Activated CD8-positive, alpha-beta memory T cell treated with anti-CD3 and anti-CD28 coated beads for 1 hour (primary cell): Measurements from ENCODE around the gene SNAI3.
A peak's percentile ranks its signal among the peaks of the same experiment; 100 is the strongest.

ENCODE experiments used
- DNase-seq, 2 donors: peaks; one replicate each; pipeline ENCODE4 v3.0.0-alpha.2; 2020; ENCODE audit warnings: low read depth in 1 of 2; ENCODE audit errors: extremely low read depth in 1 of 2

The SNAI3 gene

DNA sequence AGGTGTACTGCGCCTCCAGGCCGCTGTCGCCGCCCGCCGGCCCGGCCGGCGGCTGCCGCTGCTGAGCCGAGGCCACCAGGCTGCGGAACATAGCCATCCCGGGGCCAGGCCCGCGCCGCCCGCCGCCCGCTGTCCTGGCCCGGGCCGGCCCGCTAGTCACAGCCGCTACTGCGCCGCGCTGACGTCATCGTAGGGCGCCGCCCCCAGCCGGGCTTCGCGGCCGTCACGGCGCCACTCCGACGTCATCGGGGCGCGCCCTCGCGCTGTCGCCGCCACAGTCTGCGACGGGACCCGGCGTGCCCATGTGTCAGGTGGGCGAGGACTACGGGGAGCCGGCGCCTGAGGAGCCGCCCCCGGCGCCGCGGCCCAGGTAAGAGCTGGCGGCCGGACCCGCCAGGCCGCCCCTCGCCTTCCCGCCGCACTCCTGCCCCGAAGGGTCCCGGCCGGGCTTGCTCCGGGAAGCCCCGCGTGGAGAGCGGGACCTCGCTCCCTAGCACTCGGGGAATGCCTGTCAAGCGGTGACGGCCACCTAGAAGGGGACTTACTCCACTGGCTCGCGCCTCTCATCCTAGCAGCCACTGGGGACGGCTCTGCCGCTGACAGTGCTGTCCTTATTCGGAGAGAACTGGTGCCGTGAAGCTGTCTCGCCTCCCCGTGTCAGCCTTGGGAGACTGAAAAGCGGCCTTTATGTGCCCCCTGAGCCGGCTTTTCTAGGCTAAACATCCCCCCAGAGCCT lies 20.1 kb upstream of the SNAI3 start, which contains the start of the genes CTU2 and RNF166:
TSS of gene CTU2 (plus strand) at position 275 of the 736 bp plus-strand sequence. CDS start at position 303, 28 bp downstream.
TSS of gene RNF166 (minus strand) at position 180 of the 736 bp plus-strand sequence. CDS start at position 97, 83 bp downstream.
- DNase-seq, result peak; percentile 76 to 93

DNA sequence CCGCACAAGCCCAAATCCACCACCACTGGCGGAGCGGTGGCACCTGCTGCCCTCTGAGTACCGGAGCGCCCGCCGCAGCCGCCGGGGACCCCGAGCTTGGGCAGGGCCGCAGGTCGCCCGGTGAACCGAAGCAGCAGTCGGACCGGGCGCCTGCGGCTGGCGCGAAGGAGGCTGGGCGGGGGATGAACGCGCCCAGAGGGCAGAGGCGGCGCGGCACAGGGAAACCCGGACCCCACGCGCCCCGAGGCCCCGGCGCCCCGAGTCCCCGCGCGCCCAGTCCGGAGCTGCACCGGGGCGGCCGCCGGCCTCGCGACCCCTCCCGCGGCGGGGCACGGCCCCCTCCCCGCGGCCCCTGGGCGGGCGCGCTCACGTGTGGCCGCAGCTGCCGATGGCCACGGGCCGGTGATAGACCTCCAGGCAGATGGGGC lies 19.5 kb upstream of the SNAI3 start:
- DNase-seq, result no peak

DNA sequence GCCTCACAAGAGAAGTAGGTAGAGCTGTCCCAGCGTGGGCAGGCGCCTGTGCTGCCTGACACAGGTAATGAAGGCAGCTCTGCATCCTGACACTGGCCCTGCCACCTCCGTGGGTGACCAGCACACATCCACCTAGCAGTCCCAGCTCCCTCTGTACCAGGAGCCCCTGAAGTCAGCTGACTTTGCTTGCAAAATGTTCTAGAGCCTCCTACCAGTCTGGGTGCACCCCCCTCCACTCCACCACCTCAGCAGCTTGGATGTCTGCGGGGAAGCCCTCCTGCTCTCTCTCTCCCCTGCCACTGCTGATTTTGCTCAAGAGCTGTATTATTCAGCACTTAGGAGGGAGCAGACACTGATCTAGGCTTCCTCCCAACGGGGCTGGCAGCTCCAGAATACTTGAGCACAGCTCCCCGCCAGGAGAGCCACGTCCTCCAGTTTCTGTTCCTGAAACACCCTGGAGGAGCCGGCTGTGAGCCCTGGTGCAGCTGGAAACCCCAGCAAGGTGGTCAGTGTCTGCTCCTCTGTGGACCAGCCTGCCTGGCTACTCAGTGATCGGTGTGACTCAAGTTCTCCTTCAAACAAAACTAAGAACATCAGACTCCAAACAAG lies 18.9 kb upstream of the SNAI3 start:
- DNase-seq, result no peak

DNA sequence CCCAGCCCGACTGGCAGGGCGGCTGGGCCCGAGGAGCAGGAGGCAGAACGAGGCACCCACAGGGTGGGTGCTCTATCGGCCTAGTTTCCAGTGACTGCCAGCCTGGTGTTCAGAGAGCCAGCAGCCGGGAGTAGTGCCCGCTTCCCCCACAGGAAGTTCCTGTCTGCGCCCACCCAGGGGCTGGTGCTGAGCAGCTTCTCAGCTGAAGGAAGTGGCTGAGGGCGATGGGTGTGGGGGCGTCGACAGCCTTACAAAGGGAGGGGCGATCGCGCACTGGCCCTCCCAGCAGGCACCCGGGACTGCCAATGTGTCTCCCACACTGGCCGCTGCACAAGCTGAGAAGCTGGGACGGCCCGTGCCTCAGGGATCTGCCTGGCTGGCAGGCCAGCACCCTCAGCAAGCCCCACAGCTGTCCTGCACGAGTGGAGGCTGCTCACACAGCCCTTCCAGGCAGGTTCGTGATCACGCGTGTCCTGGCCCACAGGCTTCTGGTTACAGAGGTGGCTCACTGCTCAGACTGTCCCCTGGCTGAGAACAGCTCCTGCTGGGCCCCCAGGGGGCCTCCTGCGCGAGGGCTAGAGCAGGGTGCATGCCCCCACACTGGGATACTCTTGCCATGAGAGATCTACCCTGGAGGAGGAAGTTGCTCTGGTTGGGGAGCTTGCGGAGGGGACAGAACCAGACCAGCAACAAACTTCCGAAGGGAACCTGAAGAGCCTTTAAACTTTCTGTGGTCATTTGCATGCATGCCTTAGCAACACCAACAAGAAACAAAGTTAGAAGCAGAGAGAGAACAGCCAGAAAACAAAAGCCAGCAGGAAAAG lies 17.4 kb upstream of the SNAI3 start:
- peak; percentile 55 for DNase-seq

DNA sequence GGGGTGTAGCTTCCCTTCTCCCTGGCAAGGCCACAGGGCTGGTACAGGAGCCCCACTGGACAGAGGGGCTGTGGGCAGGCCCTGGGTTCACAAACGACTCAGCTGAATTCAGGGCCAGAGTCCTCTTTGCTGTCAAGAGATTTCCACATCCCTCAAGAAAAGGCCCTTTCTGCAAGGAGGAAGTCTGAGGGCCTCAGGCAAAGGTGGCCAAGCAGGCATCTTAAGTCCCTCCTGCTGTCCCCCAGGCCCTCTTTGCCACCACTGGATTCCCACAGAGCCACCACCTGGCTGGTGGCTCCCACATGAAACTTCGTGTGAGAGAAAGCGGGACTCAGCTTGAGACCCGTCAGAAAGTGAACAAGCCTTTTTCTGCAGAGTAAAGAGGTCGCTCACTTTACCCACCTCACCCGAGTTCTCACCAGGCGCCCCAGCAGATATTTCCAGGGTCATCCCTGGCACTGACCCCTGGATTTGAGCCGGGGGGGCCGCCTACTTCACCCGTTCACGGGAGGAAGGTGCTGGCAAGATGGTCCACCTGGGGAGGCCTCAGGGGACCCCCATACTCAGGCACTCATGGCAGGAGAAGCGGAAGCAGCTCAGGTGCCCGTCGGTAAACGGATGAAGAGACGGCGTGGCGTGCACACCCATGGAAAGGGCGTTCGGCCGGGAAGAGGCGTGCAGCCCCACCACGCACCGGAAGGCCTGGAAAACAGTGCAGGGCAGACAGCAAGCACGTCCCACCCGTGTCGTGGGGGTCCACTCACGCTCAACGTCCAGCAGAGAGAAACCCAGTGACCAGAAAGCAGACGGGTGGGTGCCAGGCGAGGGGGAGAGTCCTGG lies 16.3 kb upstream of the SNAI3 start:
- DNase-seq, result no peak

DNA sequence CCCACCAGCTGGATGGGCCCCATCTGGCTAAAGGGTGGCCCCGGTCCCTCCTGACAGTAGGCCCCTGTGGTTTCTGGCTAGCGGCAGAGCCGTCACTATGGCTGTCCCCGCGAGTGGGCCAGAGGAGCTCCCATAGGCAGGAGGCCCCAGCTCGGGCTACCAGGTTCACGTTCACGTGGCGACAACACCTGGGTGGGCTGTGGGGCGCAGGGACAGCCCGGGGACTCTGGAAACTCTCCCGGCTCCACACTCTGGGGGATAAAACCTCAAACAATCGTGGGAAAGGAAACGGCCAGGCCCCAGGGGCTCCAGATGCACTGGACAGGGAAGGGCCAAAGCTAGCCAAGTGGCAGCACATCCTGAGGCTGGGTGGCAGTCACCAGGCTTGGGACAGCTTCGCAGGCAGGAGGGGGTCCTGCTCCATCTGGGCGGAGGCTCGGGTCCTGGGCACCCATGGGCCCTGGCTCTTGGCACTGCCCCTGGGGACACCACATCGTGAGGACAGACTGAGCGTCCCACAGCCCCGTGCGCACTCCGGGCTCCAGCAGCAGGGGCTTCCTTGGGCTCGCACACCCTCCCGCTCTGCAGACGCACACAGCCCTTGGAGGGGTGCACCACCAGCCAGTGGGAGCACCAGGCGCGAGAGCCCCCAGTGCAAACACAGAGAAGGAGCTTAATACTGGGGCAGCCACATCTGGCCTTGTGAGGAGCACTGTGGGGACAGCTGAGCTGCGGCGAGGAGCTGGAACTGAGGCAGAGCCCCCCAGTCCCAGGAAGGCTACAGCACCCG lies 15.5 kb upstream of the SNAI3 start:
- DNase-seq, result no peak

DNA sequence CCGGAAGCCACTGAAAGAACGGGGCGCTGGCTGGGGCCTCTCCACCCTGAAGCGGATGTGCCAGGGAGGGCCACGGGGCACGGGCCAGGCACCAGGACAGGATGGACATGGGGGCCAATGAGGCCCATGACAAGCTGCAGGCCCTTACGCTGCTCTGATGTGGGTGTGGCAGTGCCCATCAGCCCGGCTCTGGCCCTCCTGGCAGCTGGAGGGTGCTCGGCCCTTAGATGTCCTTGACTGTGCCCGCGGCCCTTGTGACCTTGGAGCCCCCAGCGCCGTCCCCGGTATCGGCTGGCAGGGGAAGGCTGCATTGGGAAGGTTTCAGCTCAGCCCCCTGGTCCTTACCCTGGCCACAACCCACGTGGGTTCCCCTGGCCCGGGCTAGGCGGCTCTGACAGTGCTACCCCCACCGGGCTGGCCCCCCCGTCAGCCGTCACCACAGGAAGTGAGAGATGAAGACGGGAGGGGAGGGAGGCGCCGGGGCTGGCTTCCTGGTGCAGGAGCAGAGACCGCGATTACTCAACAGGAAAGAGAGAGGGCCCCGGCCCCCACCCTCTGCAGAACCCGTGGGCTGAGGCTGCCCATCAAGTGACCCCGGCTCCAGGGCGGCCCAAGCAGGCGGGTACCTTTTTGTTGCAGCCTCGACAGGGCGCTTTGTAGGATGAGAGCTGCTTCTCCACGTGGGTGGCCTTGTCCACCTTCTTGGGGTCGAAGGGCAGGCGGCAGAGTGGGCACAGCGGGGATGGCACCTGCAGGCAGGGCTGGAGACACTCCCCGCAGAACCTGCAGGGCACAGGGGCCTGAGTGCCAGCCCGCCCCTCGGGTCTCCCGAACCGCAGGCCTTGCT lies 14.6 kb upstream of the SNAI3 start:
- DNase-seq, result peak; percentile 93 to 94

DNA sequence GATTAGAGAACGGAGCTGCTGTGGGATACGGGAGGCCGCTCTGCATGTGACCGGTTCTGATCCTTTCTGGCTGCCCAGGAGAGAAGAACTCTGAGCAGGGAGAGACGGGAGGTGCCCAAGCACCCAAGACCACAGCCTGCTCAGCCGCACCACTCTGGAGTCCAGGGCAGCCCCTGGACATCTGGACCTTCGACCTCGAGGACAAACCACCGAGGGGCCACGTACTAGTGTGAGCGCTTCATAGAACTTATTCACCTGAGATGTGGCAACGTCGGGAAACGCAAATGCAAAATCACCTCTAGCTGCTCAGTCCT lies 14.0 kb upstream of the SNAI3 start:
- no peak for DNase-seq

DNA sequence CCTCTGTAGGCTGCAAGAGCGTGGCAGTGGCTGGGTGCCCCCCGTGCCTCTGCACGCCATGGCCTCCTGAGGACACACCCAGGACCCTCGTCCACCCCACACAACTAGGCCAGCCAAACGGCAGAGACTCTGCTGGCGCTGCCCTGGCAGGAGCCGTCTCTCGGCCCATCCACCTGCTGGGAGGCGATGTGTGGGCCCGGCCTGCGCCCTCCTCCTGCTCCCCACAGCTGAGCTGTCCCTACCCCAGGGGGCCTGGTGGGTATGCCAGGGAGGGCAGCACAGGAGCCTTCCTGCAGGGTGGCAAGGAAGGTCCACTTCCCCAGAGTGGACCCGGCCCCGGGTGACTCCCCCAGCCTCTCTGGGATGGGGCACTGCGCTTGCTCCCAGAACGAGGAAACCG lies 12.9 kb upstream of the SNAI3 start:
- DNase-seq, result no peak

DNA sequence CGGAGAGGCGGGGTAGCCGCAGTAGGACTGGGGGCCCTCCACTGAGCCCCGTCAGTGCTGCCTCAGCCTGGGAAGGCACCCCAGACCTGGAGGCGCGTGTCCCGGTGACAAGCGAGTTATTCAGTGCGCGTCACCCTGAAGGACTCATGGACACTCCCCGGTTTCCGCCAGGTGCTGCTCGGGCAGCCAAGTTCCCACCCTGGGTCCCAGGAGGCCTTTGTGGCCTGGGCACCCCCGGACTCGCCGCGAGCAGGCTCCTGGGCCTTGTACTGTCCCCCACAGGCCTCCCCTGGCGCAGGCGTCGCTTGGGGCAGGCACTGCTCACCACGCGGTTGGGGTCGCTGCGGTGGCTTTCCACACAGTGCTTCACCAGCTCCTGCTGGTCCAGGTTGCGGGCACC lies 12.3 kb upstream of the SNAI3 start:
- no peak for DNase-seq

DNA sequence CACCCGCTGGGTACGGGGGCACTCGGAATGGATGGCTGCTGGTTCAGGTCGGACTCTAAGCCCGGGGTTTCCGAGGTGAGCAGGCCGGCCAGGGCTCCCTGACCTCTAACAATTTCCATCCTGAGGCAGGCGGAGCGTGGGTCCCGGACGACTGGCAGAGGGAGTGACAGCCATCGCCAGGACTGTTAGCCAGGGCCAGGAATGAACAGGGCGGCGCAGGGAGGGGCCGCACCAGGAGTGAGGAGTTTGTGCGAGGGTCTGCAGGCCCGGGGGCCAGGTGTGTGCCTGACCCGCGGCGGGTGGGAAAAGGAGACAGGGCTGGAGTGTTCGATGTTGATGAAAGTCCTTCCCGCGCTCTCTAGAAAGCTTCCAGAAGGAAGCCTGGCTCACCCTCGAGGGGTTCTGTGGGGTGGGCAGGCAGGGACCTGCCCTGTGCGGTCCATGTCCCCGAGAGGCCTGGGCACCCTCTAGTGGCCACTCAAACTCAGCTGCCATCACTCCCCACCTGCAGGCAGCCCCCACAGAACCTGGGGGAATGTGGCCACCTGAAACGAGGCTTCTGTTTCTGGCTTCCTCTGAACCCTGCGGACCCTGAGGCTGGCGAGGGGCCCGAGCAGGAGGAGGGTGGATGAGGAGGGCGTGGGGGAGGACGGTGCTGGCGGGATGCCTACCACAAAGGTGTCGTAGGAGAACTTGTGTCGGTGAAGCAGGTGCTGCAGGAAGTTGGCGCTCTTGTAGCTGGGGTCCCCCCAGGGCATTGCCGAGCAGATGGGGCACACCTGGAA lies 11.7 kb upstream of the SNAI3 start:
- DNase-seq, result no peak

DNA sequence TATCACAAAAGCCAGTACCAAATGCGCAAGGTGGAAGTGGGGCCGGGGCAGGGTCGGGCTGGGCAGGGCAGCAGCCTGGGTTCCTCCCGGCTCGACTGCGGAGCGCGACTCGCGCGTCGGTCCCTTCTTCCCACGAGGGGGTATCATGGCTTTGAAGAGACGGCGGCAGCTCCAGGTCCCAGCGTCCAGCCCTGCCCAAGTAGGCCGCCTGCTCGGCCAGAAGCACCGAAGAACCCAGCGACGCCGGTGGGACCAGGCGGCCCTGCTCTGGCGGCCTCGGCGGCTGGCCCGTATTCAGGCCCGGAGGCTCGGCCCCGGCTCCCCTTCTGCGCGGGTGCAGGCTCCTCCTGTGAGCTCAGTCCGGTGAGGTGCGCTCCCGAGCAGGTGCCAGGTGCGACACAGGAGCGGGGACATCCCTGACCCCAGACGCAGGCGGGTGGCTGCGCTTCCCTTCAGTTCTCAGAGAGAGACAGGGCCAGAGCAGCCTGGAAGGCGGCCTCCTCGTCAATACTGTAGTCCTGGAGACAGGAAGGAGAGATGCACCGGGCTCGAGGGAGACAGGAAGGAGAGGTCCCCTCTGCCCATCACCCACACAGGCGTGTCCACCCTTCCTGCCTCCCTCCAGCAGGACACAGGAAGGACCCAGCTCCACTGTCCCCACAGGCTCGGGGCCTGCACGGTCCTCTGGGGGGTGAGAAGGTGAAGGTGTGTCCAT lies 11.0 kb upstream of the SNAI3 start:
- no peak for DNase-seq

DNA sequence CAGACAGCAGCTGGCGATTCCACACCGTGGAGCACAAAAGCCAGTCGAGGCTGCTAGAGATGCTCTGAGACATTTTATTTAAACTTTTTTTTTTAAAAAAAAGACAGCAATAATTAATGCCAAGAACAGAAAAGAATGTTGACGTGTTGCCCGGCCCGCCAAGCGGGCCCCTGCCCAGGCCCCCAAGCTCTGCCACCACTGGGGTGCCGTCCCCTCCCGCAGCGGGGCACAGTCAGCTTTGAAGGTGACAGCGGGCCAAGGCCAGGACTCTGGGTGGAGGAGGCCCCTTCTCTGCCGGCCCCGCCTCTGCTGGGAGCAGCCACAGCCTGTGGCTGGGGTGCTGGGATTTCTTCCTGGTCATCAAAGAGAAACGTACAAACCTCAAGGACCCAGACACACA lies 10.1 kb upstream of the SNAI3 start:
- no peak for DNase-seq

DNA sequence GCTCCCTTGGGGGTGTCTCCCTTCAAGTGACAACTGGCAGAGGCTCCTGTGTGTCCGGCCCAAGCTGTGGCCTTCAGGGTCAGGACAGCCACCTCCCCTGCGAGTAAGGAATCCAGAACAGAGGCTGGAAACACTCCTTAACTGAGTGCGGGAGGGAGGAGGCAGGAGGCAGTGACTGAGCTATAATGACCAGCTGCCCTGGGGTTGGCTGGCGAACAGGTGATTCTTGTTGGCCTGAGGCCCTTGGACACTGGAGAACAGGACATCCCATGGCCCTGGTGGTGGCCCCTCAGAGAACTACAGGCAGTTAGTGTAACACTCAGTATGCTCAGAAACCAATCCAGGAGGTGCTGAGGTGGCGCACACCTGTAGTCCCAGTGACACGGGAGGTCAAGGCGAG lies 9.4 kb upstream of the SNAI3 start:
- no peak for DNase-seq

DNA sequence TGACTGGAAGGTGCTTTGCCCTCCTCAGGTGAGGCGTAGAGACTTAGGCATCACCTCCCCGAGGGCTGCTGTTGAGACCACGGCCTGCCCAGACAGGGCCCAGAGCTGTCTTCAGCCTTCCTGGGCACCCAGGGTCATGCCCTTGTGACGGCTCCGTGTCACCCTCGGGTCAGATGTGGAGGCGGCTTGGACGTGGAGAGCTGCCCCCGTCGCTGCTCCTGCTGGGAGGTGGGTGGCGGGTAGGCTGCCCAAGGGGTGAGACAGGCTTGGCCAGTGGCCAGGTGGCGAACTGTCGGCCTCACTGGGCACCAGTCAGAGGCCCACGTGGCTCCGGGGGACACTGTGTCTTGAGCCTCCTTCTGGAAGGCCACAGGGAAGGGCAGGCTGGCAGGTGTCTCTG lies 8.9 kb upstream of the SNAI3 start:
- no peak for DNase-seq

DNA sequence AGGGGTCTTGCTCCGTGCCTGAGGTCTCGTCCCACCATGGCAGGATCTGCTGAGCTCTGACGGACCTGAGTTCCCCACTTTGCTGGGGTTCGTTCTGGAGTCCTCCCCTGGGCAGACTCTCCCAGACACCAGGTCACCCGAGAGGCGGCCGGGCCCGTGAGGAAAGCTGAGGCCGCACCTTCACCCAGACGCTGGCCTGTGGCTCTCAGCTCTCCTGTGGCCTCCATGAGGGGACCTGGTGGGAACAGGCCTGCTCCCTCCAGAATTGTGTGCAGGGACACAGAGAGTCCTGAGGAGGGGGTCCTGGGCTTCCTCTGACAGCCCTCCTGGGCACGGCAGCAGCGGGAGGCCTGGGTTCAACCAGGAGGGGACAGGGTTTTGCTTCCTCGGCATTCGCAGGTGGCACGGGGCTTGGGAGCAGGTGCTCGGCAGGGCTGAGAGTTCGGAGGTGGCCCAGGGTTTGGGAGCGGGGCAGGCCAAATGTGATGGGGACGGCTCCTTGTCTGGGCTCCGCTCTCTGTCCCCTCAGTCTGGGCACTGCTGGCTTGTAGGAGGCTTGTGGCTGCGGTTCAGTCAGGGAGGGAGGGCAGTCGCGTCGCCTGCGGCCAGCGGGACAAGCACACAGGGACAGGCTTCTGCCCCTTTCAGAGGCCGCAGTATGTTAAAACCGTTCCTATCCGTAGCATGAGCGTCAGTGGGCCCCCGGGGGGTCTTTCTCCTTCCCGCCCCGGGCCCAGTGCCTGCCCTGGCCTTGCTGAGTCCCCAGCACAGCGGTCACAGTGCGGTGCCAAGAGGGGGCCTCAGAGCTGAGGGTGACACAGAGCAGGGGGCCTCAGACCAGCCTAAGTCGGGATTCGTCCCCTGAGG lies 8.1 kb upstream of the SNAI3 start:
- no peak for DNase-seq
